Frontal cortex (tissue), 4 donors: ENCODE measurements around the gene ADAMTSL2. TPM values are rescaled to one million over a fixed set of nuclear protein-coding genes. Genes with fewer than 3 reads are reported as not detected.
A peak's percentile ranks its signal among the peaks of the same experiment; 100 is the strongest.

Experiments
- DNase-seq, 2 donors: peaks; one replicate each; pipeline ENCODE4 v3.0.0; 2012; ENCODE audit warnings: low spot score in 2 of 2
- FAIRE-seq: peaks from 2 replicates; lab custom pipeline; 2012; peaks lifted over from hg19 to GRCh38; lab: Jason Lieb, UNC
- total RNA-seq: library from RNA; depleted of rRNA; stranded (reverse); fragments of >200 nt; gene quantifications from one replicate; pipeline ENCODE4 v1.2.3, GENCODE V29; 2014
- donor health status: control.
- donor health status: control.
- donor health status: control.

The ADAMTSL2 gene
- total RNA-seq, 1 donor from 2014 or later: 2.4 TPM

GRCh38 chr9:133569891-133570690 lies 35.6 kb downstream of the ADAMTSL2 start:
- no peak for DNase-seq
- no peak for FAIRE-seq

DNA sequence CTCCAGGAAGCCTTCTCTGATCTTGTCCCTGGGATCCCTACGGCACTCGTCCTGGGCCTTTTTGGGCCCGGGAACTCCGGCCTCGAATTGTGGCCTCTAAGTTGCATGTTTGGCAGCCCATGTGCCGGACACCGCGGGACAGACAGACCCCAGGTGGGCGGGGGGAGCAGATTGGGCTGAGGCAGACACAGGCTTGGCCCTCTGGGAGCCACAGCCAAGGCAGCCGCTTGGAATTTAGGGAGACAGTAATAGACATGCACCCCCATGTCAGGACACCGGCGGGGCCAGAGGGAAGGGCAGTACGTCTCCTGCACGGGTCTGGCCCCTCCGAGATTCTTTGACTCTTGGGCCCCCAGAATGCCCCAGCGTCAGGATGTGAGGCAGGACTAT lies 36.2 kb downstream of the ADAMTSL2 start:
- FAIRE-seq (no peak), DNase-seq (no peak)

- no peak for FAIRE-seq
Observed at GRCh38 chr9:133571391-133571890, 36.9 kb downstream of the ADAMTSL2 start.

GRCh38 chr9:133571896-133572595 lies 37.5 kb downstream of the ADAMTSL2 start:
- FAIRE-seq (no peak), DNase-seq (no peak)

More at GRCh38 chr9:133571391-133571890, 36.9 kb downstream of the ADAMTSL2 start:
- DNase-seq: no peak

GRCh38 chr9:133572821-133573361 lies 38.4 kb downstream of the ADAMTSL2 start:
- no peak for FAIRE-seq
- DNase-seq: peak; percentile 77 to 78

DNA sequence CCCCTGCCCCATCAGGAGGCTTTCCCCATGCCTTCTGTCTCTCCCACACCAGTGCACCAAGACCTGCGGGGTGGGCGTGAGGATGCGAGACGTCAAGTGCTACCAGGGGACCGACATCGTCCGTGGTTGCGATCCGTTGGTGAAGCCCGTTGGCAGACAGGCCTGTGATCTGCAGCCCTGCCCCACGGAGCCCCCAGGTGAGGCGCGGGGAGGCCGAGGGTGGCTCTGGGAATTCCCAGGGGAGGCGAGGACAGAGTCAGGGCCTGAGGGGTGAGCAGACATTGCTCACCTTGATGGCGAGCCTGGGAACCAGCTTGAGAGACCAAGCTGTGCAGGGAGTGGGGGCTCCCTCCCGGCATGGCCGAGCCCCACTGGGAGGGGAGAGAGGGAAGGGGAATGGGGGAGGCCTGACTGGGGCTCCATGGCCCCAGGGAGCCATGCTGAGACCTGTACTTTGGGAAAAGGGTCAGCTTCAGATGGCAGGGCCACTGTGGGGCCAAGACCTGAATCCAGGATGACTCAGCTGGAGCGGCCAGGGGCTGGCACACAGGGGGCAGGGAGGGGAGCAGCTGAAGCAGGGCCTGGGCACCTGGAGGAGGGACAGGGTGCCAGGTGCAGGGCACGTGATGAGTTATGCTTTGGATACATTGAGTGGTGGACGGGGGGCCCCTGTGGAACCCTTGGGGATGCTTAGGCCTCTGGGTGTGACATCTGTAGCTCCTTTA lies 39.4 kb downstream of the ADAMTSL2 start:
- FAIRE-seq (no peak), DNase-seq (no peak)

DNA sequence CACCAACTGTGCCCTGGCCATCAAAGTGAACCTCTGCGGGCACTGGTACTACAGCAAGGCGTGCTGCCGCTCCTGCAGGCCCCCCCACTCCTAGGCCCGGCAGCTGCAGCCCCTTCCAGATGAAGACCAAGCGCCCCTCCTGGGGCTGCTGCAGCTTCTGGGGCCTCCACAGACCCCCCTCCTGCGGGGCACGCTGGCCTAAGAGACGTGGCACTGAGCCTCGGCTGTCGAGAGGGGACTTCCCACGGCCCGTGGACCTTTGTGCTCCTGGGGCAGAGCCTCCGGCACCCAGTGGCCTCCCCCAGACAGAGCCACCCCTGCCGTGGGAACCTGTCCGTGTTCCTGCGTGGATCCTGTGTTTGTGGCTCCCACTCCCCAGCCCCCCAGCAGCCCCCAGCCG lies 40.3 kb downstream of the ADAMTSL2 start:
- no peak for FAIRE-seq
- DNase-seq: no peak

DNA sequence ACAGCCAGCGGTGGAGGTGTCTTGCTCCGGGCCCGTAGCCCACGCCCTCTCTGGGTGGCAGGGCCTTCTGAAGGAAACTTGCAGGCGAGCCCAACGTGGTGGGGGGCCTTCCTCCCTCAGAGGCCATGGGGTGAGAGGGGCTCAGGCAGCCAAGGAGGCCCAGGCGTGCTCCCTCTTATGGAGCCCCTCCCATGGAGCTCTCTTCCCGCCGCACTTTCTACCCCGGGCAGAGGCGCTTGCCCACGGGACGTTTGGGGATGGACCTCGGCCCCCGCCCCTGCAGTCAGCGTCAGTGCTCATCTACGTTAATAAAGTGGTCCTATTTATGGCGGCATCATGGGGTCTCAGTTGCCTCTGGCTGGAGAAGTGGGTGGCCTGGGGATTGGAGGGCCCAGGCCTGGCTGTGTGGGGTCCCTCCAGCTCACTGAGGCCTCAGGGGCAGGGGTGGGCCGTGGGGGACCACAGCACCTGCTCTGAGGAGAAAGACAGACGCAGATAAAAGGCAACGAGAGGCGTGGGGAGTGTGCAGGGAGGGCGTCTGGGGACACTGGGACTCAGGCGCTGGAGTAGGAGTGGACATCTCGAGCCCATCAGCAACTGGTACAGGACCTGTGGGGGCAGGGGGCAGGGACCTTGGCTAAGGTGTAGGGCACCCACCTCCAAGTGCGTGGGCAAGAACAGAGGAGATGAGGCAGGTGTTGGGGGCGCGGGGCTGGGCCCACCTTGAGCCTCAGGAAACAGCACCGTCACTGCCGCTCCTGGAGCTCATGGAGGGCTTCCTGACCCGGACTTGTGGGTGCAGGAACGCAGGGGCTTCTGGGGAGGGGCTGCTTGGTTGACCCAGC lies 40.9 kb downstream of the ADAMTSL2 start:
- no peak for DNase-seq

GRCh38 chr9:133576031-133576874 lies 41.7 kb downstream of the ADAMTSL2 start:
- FAIRE-seq (no peak), DNase-seq (no peak)

More for the DNA sequence above, 40.9 kb downstream of the ADAMTSL2 start:
- no peak for FAIRE-seq

DNA sequence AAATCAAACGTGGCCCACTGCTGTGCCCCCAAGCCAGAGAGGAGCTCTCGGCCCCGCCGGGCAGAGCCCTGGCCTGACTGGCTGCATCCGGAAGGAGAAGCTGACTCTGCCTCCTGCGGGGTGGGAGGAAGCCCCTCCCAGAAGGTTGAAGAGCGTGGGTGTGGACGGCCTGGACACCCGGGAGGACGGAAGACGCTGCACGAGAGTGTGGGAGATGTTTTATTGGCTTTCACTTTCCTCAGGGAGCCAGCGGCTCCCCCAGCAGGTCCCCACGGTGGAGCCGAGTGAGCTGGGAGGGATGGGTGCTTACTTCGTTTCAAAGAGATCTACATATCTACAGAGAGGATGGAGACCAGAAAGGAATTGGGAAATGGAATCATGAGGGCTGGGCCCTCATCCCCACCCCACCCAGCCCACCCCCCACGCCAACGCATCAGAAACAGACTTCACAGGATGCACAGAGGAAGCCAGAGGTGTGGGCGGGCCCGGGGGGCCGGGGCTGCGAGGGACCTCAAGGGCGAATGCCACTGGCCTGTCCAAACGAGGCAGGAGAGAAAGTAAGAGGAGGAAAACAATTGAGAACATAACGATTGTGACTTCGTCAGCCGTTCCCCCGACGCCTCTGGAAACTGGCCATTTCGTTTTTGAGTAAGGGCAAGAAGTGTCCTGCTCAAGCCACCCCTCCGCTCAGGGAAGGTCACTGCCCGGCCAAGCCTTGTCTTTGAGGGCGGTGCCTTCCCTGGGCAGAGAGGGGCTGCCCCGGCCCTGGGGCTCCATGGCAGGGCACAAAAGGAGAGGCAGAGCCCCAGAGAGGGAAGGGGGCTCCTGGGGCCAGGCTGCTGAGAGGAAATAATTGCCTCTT lies 42.6 kb downstream of the ADAMTSL2 start:
- DNase-seq (peak in 1 of 2 donors; percentile 62), FAIRE-seq (no peak)

GRCh38 chr9:133577737-133578112 lies 43.2 kb downstream of the ADAMTSL2 start:
- no peak for DNase-seq
- FAIRE-seq: no peak

- DNase-seq (no peak), FAIRE-seq (no peak)
Observed at GRCh38 chr9:133578524-133579441, 44.3 kb downstream of the ADAMTSL2 start.

GRCh38 chr9:133579601-133580418 lies 45.3 kb downstream of the ADAMTSL2 start:
- DNase-seq (no peak), FAIRE-seq (no peak)

DNA sequence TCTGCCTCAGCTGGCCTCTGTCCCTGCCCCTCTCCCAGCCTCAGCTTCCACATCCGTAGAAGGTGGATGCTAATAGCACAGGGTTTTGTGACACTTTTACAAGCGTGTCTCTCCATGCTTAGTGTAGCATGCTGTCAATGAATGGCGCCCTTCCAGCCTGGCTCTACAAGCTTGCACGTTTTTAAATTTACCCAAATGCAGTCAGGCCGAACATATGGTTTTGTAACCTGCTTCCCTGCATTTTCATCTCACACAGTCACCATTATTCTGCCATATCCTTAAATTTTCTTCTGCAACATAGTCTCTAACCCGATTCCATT lies 45.9 kb downstream of the ADAMTSL2 start:
- no peak for FAIRE-seq
- DNase-seq: no peak

GRCh38 chr9:133581011-133581410 lies 46.5 kb downstream of the ADAMTSL2 start:
- no peak for FAIRE-seq
- DNase-seq: no peak
